IMR-90 (cell line): ENCODE results near the gene CAMTA1. TPM values are rescaled to one million over a fixed set of nuclear protein-coding genes. Genes with fewer than 3 reads are reported as not detected.

ENCODE experiments used
- ATAC-seq: fragments of 200-7000 bp; cut with Tn5 transposase; 2 replicates; pipeline ENCODE4 v1.9.1; 2020; ENCODE audit warnings: low read depth, mild to moderate bottlenecking, moderate library complexity
- BruUV-seq: library from RNA; stranded (reverse); fragments of 400-500 nt; replicated peaks from 2 replicates; lab custom pipeline; 2021; lab: Mats Ljungman, UMichigan
- CTCF ChIA-PET: fragments of 300-600 bp; formaldehyde crosslinking; extraction: SDS; loops from one replicate; lab custom pipeline; 2021; ENCODE audit warnings: antibody characterized with exemption; lab: Yijun Ruan, JAX
- POLR2A ChIA-PET: fragments of 300-600 bp; sonication (Branson Sonifier 250); formaldehyde crosslinking; loops from one replicate; lab custom pipeline; 2022; ENCODE audit warnings: antibody characterized with exemption; ENCODE audit not compliant: unreplicated experiment; lab: Charles Lee
- DNase-seq: peaks from one replicate; pipeline ENCODE4 v3.0.0; 2013
- H2AFZ ChIP-seq: replicated peaks from 2 replicates; pipeline ENCODE3; 2013; ENCODE audit warnings: low read length, mild to moderate bottlenecking; ENCODE audit not compliant: poor library complexity
- H2AK5ac ChIP-seq: 2 replicates; pipeline ENCODE4 v1.6.1; 2013; ENCODE audit warnings: low read depth, low read length, inconsistent platforms
- H2AK9ac ChIP-seq: replicated peaks from 2 replicates; pipeline ENCODE3; 2013; ENCODE audit warnings: mild to moderate bottlenecking, low read depth, low read length, moderate library complexity; ENCODE audit not compliant: poor library complexity
- H2BK120ac ChIP-seq: 2 replicates; pipeline ENCODE4 v1.6.1; 2013; ENCODE audit warnings: low read depth, low read length, inconsistent platforms
- H2BK15ac ChIP-seq: 3 replicates; pipeline ENCODE4 v1.6.1; 2013; ENCODE audit warnings: low read depth, low read length, inconsistent platforms
- H2BK20ac ChIP-seq: 2 replicates; pipeline ENCODE4 v1.6.1; 2013; ENCODE audit warnings: low read depth, mild to moderate bottlenecking, inconsistent platforms, low read length, moderate library complexity
- H2BK5ac ChIP-seq: 2 replicates; pipeline ENCODE4 v1.6.1; 2013; ENCODE audit warnings: mild to moderate bottlenecking, low read depth, low read length, inconsistent platforms; ENCODE audit not compliant: poor library complexity, severe bottlenecking
- H3K14ac ChIP-seq: replicated peaks from 2 replicates; pipeline ENCODE4 v1.6.1; 2013; ENCODE audit warnings: low read depth, low read length, inconsistent platforms
- H3K18ac ChIP-seq: 2 replicates; pipeline ENCODE4 v1.6.1; 2013; ENCODE audit warnings: low read depth, low read length, control low read depth
- H3K23ac ChIP-seq: 2 replicates; pipeline ENCODE4 v1.6.1; 2013; ENCODE audit warnings: low read depth, low read length, inconsistent platforms
- H3K27ac ChIP-seq: 2 replicates; pipeline ENCODE4 v1.5.1; 2013; ENCODE audit warnings: mild to moderate bottlenecking, control low read depth, low read length; ENCODE audit not compliant: insufficient read depth
- H3K27me3 ChIP-seq: 2 replicates; pipeline ENCODE4 v1.6.1; 2013; ENCODE audit warnings: low read length; ENCODE audit not compliant: control insufficient read depth, insufficient read depth
- H3K36me3 ChIP-seq: 2 replicates; pipeline ENCODE4 v1.6.1; 2013; ENCODE audit warnings: low read length, mixed read lengths; ENCODE audit not compliant: control insufficient read depth, insufficient read depth
- H3K4ac ChIP-seq: 2 replicates; pipeline ENCODE4 v1.6.1; 2013; ENCODE audit warnings: low read depth, low read length, inconsistent platforms
- H3K4me1 ChIP-seq: 2 replicates; pipeline ENCODE4 v1.6.1; 2013; ENCODE audit warnings: low read length, mixed read lengths; ENCODE audit not compliant: control insufficient read depth, insufficient read depth
- H3K4me2 ChIP-seq: 2 replicates; pipeline ENCODE4 v1.6.1; 2013; ENCODE audit warnings: low read depth, mild to moderate bottlenecking, control low read depth, low read length, moderate library complexity
- H3K4me3 ChIP-seq: 2 replicates; pipeline ENCODE4 v1.5.1; 2013; ENCODE audit warnings: low read depth, mild to moderate bottlenecking, control low read depth, low read length, moderate library complexity; ENCODE audit not compliant: insufficient read depth
- H3K56ac ChIP-seq: 2 replicates; pipeline ENCODE4 v1.6.1; 2013; ENCODE audit warnings: low read length, inconsistent platforms; ENCODE audit not compliant: insufficient read depth; ENCODE audit errors: extremely low read depth
- H3K79me1 ChIP-seq, 2 experiments: 2 replicates each; pipeline ENCODE4 v1.6.1; 2013; ENCODE audit warnings: low read length in 2 of 2, inconsistent platforms in 1 of 2, low read depth in 1 of 2
- H3K9ac ChIP-seq: 2 replicates; pipeline ENCODE4 v1.6.1; 2013; ENCODE audit warnings: low read depth, low read length, control low read depth
- H3K9me1 ChIP-seq: 2 replicates; pipeline ENCODE4 v1.6.1; 2013; ENCODE audit warnings: low read length, inconsistent platforms; ENCODE audit not compliant: insufficient read depth
- H3K9me3 ChIP-seq: 2 replicates; pipeline ENCODE4 v1.6.1; 2013; ENCODE audit warnings: low read length; ENCODE audit not compliant: control insufficient read depth, insufficient read depth
- H4K20me1 ChIP-seq: 2 replicates; pipeline ENCODE4 v1.6.1; 2013; ENCODE audit warnings: low read length, inconsistent platforms; ENCODE audit not compliant: insufficient read depth
- H4K5ac ChIP-seq: 2 replicates; pipeline ENCODE4 v1.6.1; 2013; ENCODE audit warnings: mild to moderate bottlenecking, low read depth, low read length, control low read depth
- H4K8ac ChIP-seq, 2 experiments: 2 replicates each; pipeline ENCODE4 v1.6.1; 2013; ENCODE audit warnings: low read depth in 2 of 2, low read length in 2 of 2, control low read depth in 1 of 2, inconsistent platforms in 1 of 2
- H4K91ac ChIP-seq: 2 replicates; pipeline ENCODE4 v1.6.1; 2013; ENCODE audit warnings: low read depth, low read length, inconsistent platforms; ENCODE audit not compliant: insufficient read depth
- CTCF ChIP-seq: conservative IDR thresholded peaks from 2 replicates; pipeline ENCODE4 v1.5.1; 2012; ENCODE audit warnings: mild to moderate bottlenecking, low read depth, low read length, improper control_type of control experiment
- FOS ChIP-seq: fragments of 150-350 bp; IDR thresholded peaks from 2 replicates; pipeline ENCODE4 v1.6.1; 2016; ENCODE audit warnings: low read depth, low read length
- RCOR1 ChIP-seq: IDR thresholded peaks from 2 replicates; pipeline ENCODE4 v1.6.1; 2012; ENCODE audit warnings: mild to moderate bottlenecking, low read length, improper control_type of control experiment; ENCODE audit not compliant: insufficient replicate concordance
- RFX5 ChIP-seq: IDR thresholded peaks from 2 replicates; pipeline ENCODE4 v1.8.0; 2012; ENCODE audit warnings: low read depth, mild to moderate bottlenecking, low read length, moderate library complexity
- WGBS, 2 experiments: methylation state at CpG; one replicate each; pipeline versions ENCODE4 v1.1.5 to v1.1.7; 2013; ENCODE audit warnings: missing lambda C conversion rate in 2 of 2; ENCODE audit not compliant: insufficient read length in 1 of 2; ENCODE audit errors: extremely low coverage in 2 of 2; 5-methylcytosine and 5-hydroxymethylcytosine counted together
- dilution Hi-C: fragments of 300-500 bp; cut with HindIII; formaldehyde crosslinking; loops from one replicate; pipeline ENCODE4 v1.14.3; 2018; ENCODE audit warnings: low sequenced_read_pairs; ENCODE audit not compliant: unreplicated experiment
- in situ Hi-C: fragments of 300-500 bp; cut with MboI; formaldehyde crosslinking; loops from 3 replicates; pipeline ENCODE4 v1.14.3; 2019; ENCODE audit warnings: low sequenced_read_pairs, inconsistent platforms, mixed read lengths
- intact Hi-C: fragments of 100-400 bp; cut with micrococcal nuclease; formaldehyde crosslinking; loops from 2 replicates; pipeline ENCODE4 v1.10.0; 2022
- polyA plus RNA-seq, 3 experiments: library from polyadenylated mRNA; depleted of rRNA; stranded (reverse); fragments of >200 nt; gene quantifications; 2 replicates each; pipeline ENCODE4 v1.2.3, GENCODE V29; 2012; ENCODE audit warnings: low replicate concordance in 1 of 3
- total RNA-seq: library from RNA; depleted of rRNA; stranded (reverse); fragments of >200 nt; gene quantifications from 2 replicates; pipeline ENCODE4 v1.2.3, GENCODE V29; 2012

CAMTA1 gene
- total and polyA plus RNA-seq, 2 of the 4 experiments (the other 2 are of a cell fraction): 35.5 to 74.3 TPM

- H3K36me3 ChIP-seq: no peaks in the 10 kb centered on the region
- no peaks in the 10 kb centered on the region for H3K9me1 ChIP-seq
- BruUV-seq: no TSS peak
- peaks cover 4% of the 10 kb centered on the region; the same call in 1 of the 2 replicates for H3K9me3 ChIP-seq
- no peak overlapping the region for H3K4me3 ChIP-seq
- no peak overlapping the region for H2AK5ac ChIP-seq
- no peak overlapping the region for H4K8ac ChIP-seq
- no peak for TF ChIP-seq CTCF
- no peak for TF ChIP-seq RFX5
- TF ChIP-seq RCOR1: no peak
- no peak for TF ChIP-seq FOS
- H3K79me1 ChIP-seq: no peaks in the 10 kb centered on the region
- intact Hi-C loops (no loop called here), in situ Hi-C loops (no loop called here), dilution Hi-C loops (no loop called here)
- no peak overlapping the region for H3K4ac ChIP-seq
- no peak overlapping the region for H3K9ac ChIP-seq
- H3K27ac ChIP-seq: no peak overlapping the region
- no peak overlapping the region for H2BK5ac ChIP-seq
- H3K23ac ChIP-seq: no peak overlapping the region
- H3K4me1 ChIP-seq: 0 out of 2 replicates have a peak, but pooled peaks cover under 1% of the 10 kb centered on the region
- no peak overlapping the region for H2BK20ac ChIP-seq
- no peaks in the 10 kb centered on the region for H4K20me1 ChIP-seq
- H2AK9ac ChIP-seq: no peak overlapping the region
- no peak overlapping the region for H2BK15ac ChIP-seq
- ATAC-seq (no peak), DNase-seq (no peak)
- no peak overlapping the region for H4K91ac ChIP-seq
- no peak overlapping the region for H3K4me2 ChIP-seq
- no peak overlapping the region for H2BK120ac ChIP-seq
- no peak overlapping the region for H3K14ac ChIP-seq
- H3K18ac ChIP-seq: no peak overlapping the region
- no peak overlapping the region for H3K56ac ChIP-seq
- H4K5ac ChIP-seq: no peak overlapping the region
- POLR2A ChIA-PET: no interaction called here
- no peaks in the 10 kb centered on the region for H3K27me3 ChIP-seq
- CTCF ChIA-PET: no interaction called here
- peak overlapping the region; percentile 32 for H2AFZ ChIP-seq
- 88% methylated on average over 5 of the region's 15 CpGs; no CpG with 5 or more reads in 1 of the 2 experiments for WGBS, 2 experiments
Observed at GRCh38 chr1:7432102-7432899, 647.0 kb downstream of the CAMTA1 start.
